HEK293 (cell line): Measurements from ENCODE around the gene PYCR2.

Experiments
- REST ChIP-seq: fragments of 450-650 bp; formaldehyde crosslinking; IDR thresholded peaks from 2 replicates; pipeline ENCODE4 v1.5.1; 2016; ENCODE audit warnings: missing biosample characterization, missing genetic modification characterization
- ZNF23 ChIP-seq: fragments of 450-650 bp; formaldehyde crosslinking; IDR thresholded peaks from 2 replicates; pipeline ENCODE4 v1.5.1; 2016; ENCODE audit warnings: missing biosample characterization, missing genetic modification characterization, borderline replicate concordance
- ZNF626 ChIP-seq: fragments of 450-650 bp; sonication (Bioruptor Pico); formaldehyde crosslinking; IDR thresholded peaks from 2 replicates; pipeline ENCODE4 v1.5.1; 2018; ENCODE audit warnings: missing biosample characterization, missing genetic modification characterization, inconsistent platforms
- ZNF629 ChIP-seq: fragments of 450-650 bp; formaldehyde crosslinking; IDR thresholded peaks from 2 replicates; pipeline ENCODE4 v1.5.1; 2017; ENCODE audit warnings: missing biosample characterization, missing genetic modification characterization
- ZNF645 ChIP-seq: fragments of 450-650 bp; formaldehyde crosslinking; IDR thresholded peaks from 2 replicates; pipeline ENCODE4; 2016; ENCODE audit warnings: missing biosample characterization, missing genetic modification characterization

GRCh38 chr1:225953315-225953714, 29.3 kb upstream of the PYCR2 start:
- TF ChIP-seq ZNF626 (no peak), ZNF629 (tag by site-specific recombination) (no peak), ZNF23 (tag by site-specific recombination) (no peak), ZNF645 (no peak), REST (tag by site-specific recombination) (no peak)
